GM12878 (cell line): ENCODE results near the gene NMT1. TPM values are rescaled to one million over a fixed set of nuclear protein-coding genes. Genes with fewer than 3 reads are reported as not detected.

Experiments used
- ATAC-seq: fragments of 200-7000 bp; cut with Tn5 transposase; 3 replicates; pipeline ENCODE4 v1.9.1; 2020; ENCODE audit warnings: mild to moderate bottlenecking, moderate library complexity
- BruUV-seq: library from RNA; stranded (reverse); fragments of 400-500 nt; replicated peaks from 2 replicates; lab custom pipeline; 2021; lab: Mats Ljungman, UMichigan
- CTCF ChIA-PET: fragments of 300-600 bp; sonication (Branson Sonifier 250); formaldehyde crosslinking; extraction: SDS; loops from one replicate; lab custom pipeline; 2021; ENCODE audit warnings: inconsistent platforms; lab: Yijun Ruan, JAX
- POLR2A ChIA-PET: fragments of 350-600 bp; formaldehyde crosslinking; extraction: SDS; loops from one replicate; lab custom pipeline; 2021; ENCODE audit warnings: inconsistent platforms; lab: Charles Lee
- RAD21 ChIA-PET: fragments of 300-600 bp; sonication (Branson Sonifier 250); formaldehyde crosslinking; loops from one replicate; lab custom pipeline; 2023; ENCODE audit warnings: antibody characterized with exemption; ENCODE audit not compliant: unreplicated experiment; lab: Charles Lee
- SMC1A ChIA-PET: fragments of 300-600 bp; sonication (Branson Sonifier 250); formaldehyde crosslinking; loops from one replicate; lab custom pipeline; 2023; ENCODE audit not compliant: unreplicated experiment, uncharacterized antibody; lab: Charles Lee
- DNase-seq: peaks from one replicate; pipeline ENCODE4 v3.0.0-alpha.2; 2011; ENCODE audit warnings: low read depth, low spot score
- FAIRE-seq: peaks from 3 replicates; lab custom pipeline; 2011; peaks lifted over from hg19 to GRCh38; lab: Jason Lieb, UNC
- H2AFZ ChIP-seq: 2 replicates; pipeline ENCODE4 v1.6.0; 2011; ENCODE audit warnings: low read depth, low read length, control low read depth; ENCODE audit not compliant: control insufficient read depth
- H3K27ac ChIP-seq: 2 replicates; pipeline ENCODE4 v1.5.1; 2011; ENCODE audit warnings: control low read depth; ENCODE audit not compliant: control insufficient read depth, insufficient read depth
- H3K27me3 ChIP-seq, 2 experiments: replicated peaks in 1 of 2; 2 replicates each; pipeline versions ENCODE4 v1.6.0 to v1.6.1; 2011; ENCODE audit warnings: low read length in 1 of 2; ENCODE audit not compliant: control insufficient read depth in 2 of 2, insufficient read depth in 2 of 2
- H3K36me3 ChIP-seq, 2 experiments: 2 replicates each; pipeline ENCODE4 v1.5.1; 2011; ENCODE audit warnings: low read length in 1 of 2; ENCODE audit not compliant: control insufficient read depth in 2 of 2, insufficient read depth in 2 of 2
- H3K4me1 ChIP-seq: 2 replicates; pipeline ENCODE4 v1.6.1; 2011; ENCODE audit warnings: mild to moderate bottlenecking, low read length, moderate library complexity, mixed read lengths; ENCODE audit not compliant: control insufficient read depth, insufficient read depth
- H3K4me2 ChIP-seq: 2 replicates; pipeline ENCODE4 v1.6.0; 2011; ENCODE audit warnings: control low read depth; ENCODE audit not compliant: control insufficient read depth, insufficient read depth
- H3K4me3 ChIP-seq: fragments of 200-600 bp; sonication (generic); 2 replicates; pipeline ENCODE4 v1.5.1; 2016
- H3K79me2 ChIP-seq: 2 replicates; pipeline ENCODE4 v1.6.0; 2011; ENCODE audit warnings: low read length; ENCODE audit not compliant: control insufficient read depth, insufficient read depth
- H3K9ac ChIP-seq: 2 replicates; pipeline ENCODE4 v1.8.0; 2011; ENCODE audit warnings: low read length, control low read depth, mixed read lengths; ENCODE audit not compliant: control insufficient read depth, insufficient read depth
- H3K9me3 ChIP-seq: replicated peaks from 3 replicates; pipeline ENCODE4 v1.5.1; 2011; ENCODE audit warnings: mild to moderate bottlenecking, low read length; ENCODE audit not compliant: control insufficient read depth, insufficient read depth
- H4K20me1 ChIP-seq: 2 replicates; pipeline ENCODE4 v1.6.0; 2011; ENCODE audit not compliant: control insufficient read depth, insufficient read depth
- POLR2A ChIP-seq: IDR thresholded peaks from 2 replicates; pipeline ENCODE4 v1.6.1; 2011; ENCODE audit warnings: low read depth, mild to moderate bottlenecking, low read length
- TCF3 ChIP-seq: IDR thresholded peaks from 2 replicates; pipeline ENCODE4 v1.6.1; 2012; ENCODE audit warnings: low read depth, mild to moderate bottlenecking, low read length, borderline replicate concordance; ENCODE audit not compliant: insufficient read depth
- WGBS: methylation state at CpG from one replicate; pipeline ENCODE4 v1.1.6; 2016; ENCODE audit warnings: low lambda C conversion rate; ENCODE audit not compliant: insufficient replicate concordance, insufficient coverage; ENCODE audit errors: missing lambda C conversion rate; 5-methylcytosine and 5-hydroxymethylcytosine counted together
- in situ Hi-C: fragments of 300-500 bp; cut with MboI; formaldehyde crosslinking; loops from 9 replicates; pipeline ENCODE4 v1.14.3; 2018; ENCODE audit warnings: mixed read lengths
- intact Hi-C: fragments of 100-400 bp; cut with micrococcal nuclease; formaldehyde crosslinking; loops from one replicate; pipeline ENCODE4 v1.14.2; 2022; ENCODE audit not compliant: unreplicated experiment
- polyA plus RNA-seq, 11 experiments: library from polyadenylated mRNA; depleted of rRNA in 4 of 11; unstranded in 6 of 11; stranded (reverse) in 5 of 11; fragments of >200 nt; fragmentation: Nextera tagmentation in 4 of 11; fragmentation: Illumina TruSeq in 1 of 11; extraction: Ambion mirVana in 4 of 11; extraction: Trizol in 1 of 11; gene quantifications; 1 replicate in 1 of 11; 2 replicates in 10 of 11; pipeline versions ENCODE4 v1.2.1 to v1.2.3, GENCODE V29; 2011 to 2016; ENCODE audit warnings: inconsistent platforms in 2 of 11, missing spikeins in 2 of 11, low read depth in 1 of 11
- total RNA-seq, 4 experiments: library from RNA; depleted of rRNA in 3 of 4; stranded (reverse); fragments of >200 nt in 3 of 4; fragmentation: Illumina TruSeq in 1 of 4; extraction: Trizol in 1 of 4; gene quantifications; 2 replicates each; pipeline versions ENCODE4 v1.2.1 to v1.2.3, GENCODE V29; 2013 to 2021
- TF ChIP-seq, protein P1 (sequence below), 3 experiments: IDR thresholded peaks in 2 of 3; conservative IDR thresholded peaks in 1 of 3; 2 replicates each; pipeline ENCODE4 v1.5.1; 2011; ENCODE audit warnings: low read depth in 3 of 3, low read length in 3 of 3, mild to moderate bottlenecking in 3 of 3, control low read depth in 2 of 3, moderate library complexity in 2 of 3, inconsistent platforms in 1 of 3, mixed read lengths in 1 of 3; ENCODE audit not compliant: control insufficient read depth in 2 of 3, insufficient read depth in 1 of 3; ENCODE audit errors: extremely low read depth in 1 of 3

The NMT1 gene
- total and polyA plus RNA-seq, 10 of the 15 experiments (the other 5 are each of a cell fraction or from before 2014, with no cell fraction given) = 96.7 to 395 (median 222) TPM

DNA sequence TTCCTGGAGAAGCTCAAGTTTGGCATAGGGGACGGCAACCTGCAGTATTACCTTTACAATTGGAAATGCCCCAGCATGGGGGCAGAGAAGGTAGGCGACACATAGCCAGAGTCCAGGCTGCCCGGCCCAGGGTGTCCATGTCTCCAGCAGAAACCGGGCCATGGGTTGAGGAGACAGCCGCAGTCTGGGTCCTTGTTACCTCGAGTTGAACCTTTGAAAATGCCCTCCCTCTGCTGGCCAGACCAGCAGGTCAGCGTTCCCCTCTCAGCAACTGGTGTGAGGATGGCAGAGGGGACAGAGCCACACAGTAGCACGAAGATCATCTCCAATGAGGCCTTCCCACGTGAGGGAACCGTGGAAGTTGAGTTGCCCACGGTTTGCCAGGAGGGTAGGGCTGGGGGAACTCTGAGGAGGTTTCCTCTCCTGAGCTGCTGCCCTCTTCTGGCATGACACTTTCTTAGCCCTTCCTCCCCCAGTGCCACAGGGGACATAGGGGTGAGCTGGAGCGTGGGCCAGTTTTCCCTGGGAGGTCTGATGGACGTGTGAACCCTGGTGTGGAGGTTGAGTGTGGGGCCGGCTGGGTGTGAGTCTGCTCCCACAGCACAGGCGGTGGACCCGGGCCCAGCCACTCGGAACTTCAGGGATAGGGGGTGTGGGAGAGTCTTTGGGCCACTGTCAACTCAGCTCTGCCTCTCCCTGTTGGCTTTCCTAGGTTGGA, 43.9 kb downstream of the NMT1 start:
- H3K4me1 ChIP-seq = no peaks in the 10 kb centered on the region
- peaks cover 48 to 51% of the 10 kb centered on the region in 2 experiments for H3K36me3 ChIP-seq
- intact Hi-C loops (no loop called here), in situ Hi-C loops (loop anchor here (10.0 kb wide), 1 partner anchor 180 kb away; no protein-coding TSS in a partner anchor)
- H2AFZ ChIP-seq = no peak overlapping the region
- H4K20me1 ChIP-seq = peaks cover 3% of the 10 kb centered on the region; the same call in 1 of the 2 replicates
- TF ChIP-seq POLR2A (peak; percentile 36; the same call in 1 of the 2 replicates), TCF3 (no peak)
- TF ChIP-seq, protein P1, sequence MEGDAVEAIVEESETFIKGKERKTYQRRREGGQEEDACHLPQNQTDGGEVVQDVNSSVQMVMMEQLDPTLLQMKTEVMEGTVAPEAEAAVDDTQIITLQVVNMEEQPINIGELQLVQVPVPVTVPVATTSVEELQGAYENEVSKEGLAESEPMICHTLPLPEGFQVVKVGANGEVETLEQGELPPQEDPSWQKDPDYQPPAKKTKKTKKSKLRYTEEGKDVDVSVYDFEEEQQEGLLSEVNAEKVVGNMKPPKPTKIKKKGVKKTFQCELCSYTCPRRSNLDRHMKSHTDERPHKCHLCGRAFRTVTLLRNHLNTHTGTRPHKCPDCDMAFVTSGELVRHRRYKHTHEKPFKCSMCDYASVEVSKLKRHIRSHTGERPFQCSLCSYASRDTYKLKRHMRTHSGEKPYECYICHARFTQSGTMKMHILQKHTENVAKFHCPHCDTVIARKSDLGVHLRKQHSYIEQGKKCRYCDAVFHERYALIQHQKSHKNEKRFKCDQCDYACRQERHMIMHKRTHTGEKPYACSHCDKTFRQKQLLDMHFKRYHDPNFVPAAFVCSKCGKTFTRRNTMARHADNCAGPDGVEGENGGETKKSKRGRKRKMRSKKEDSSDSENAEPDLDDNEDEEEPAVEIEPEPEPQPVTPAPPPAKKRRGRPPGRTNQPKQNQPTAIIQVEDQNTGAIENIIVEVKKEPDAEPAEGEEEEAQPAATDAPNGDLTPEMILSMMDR (IDR thresholded peaks at IDR 0.05 in 2 of 3, conservative IDR thresholded peaks at IDR 0.05 in 1 of 3; ENCODE audit: control insufficient read depth in 2 of 3, extremely low read depth in 1 of 3, insufficient read depth in 1 of 3, low read depth in 3 of 3, low read length in 3 of 3) = 0 out of 6 replicates have a peak, but pooled peaks of 1 of the 3 experiments have one; percentile 3
- H3K4me3 ChIP-seq = no peak overlapping the region
- H3K4me2 ChIP-seq = no peak overlapping the region
- H3K9me3 ChIP-seq = no peaks in the 10 kb centered on the region
- ChIA-PET POLR2A (no interaction called here), SMC1A (no interaction called here), RAD21 (no interaction called here), CTCF (interaction anchor here (0.9 to 2.0 kb wide), 6 partner anchors 9 to 185 kb away, joined by 3 to 5 read pairs (median 3); partner anchors contain the start of genes ACBD4 and PLCD3)
- no peak overlapping the region for H3K9ac ChIP-seq
- no peak for ATAC-seq
- WGBS = 94% methylated on average over 17 of the region's 17 CpGs
- H3K27ac ChIP-seq = no peak overlapping the region
- no peaks in the 10 kb centered on the region for H3K27me3 ChIP-seq
- no peaks in the 10 kb centered on the region for H3K79me2 ChIP-seq
- no TSS peak for BruUV-seq
- DNase-seq = no peak
- FAIRE-seq = no peak
